Liver (tissue), 3 donors: Measurements from ENCODE around the gene BAIAP2L1.

ENCODE experiments used
- CTCF ChIP-seq: fragments of 150-350 bp; IDR thresholded peaks from 2 replicates; pipeline ENCODE4 v1.5.1; 2017; ENCODE audit warnings: improper control_type of control experiment, low read depth, low read length; ENCODE audit not compliant: missing input control
- GABPA ChIP-seq, 2 donors: IDR thresholded peaks in 1 of 2; conservative IDR thresholded peaks in 1 of 2; 2 replicates each; pipeline ENCODE4 v1.6.1; 2016; ENCODE audit warnings: antibody characterized with exemption in 2 of 2, mild to moderate bottlenecking in 1 of 2, moderate library complexity in 1 of 2
- HNF4A ChIP-seq, 2 donors: conservative IDR thresholded peaks; 2 replicates each; pipeline ENCODE4 v1.6.1; 2016; ENCODE audit warnings: antibody characterized with exemption in 2 of 2, mild to moderate bottlenecking in 2 of 2
- JUND ChIP-seq, 2 donors: IDR thresholded peaks; 2 replicates each; pipeline ENCODE4 v1.6.1; 2016; ENCODE audit warnings: antibody characterized with exemption in 2 of 2
- MAX ChIP-seq: IDR thresholded peaks from 2 replicates; pipeline ENCODE4 v1.6.1; 2016; ENCODE audit warnings: antibody characterized with exemption
- RAD21 ChIP-seq, 2 donors: IDR thresholded peaks; 2 replicates each; pipeline ENCODE4 v1.6.1; 2016; ENCODE audit warnings: antibody characterized with exemption in 2 of 2, mild to moderate bottlenecking in 2 of 2
- REST ChIP-seq: IDR thresholded peaks from 2 replicates; pipeline ENCODE4 v1.6.1; 2016; ENCODE audit warnings: antibody characterized with exemption, mild to moderate bottlenecking
- TAF1 ChIP-seq: conservative IDR thresholded peaks from 2 replicates; pipeline ENCODE4 v1.6.1; 2016; ENCODE audit warnings: antibody characterized with exemption, mild to moderate bottlenecking
- YY1 ChIP-seq: IDR thresholded peaks from 2 replicates; pipeline ENCODE4 v1.6.1; 2016; ENCODE audit warnings: antibody characterized with exemption, mild to moderate bottlenecking
- donor health status: healthy.
- donor health status: healthy.

DNA sequence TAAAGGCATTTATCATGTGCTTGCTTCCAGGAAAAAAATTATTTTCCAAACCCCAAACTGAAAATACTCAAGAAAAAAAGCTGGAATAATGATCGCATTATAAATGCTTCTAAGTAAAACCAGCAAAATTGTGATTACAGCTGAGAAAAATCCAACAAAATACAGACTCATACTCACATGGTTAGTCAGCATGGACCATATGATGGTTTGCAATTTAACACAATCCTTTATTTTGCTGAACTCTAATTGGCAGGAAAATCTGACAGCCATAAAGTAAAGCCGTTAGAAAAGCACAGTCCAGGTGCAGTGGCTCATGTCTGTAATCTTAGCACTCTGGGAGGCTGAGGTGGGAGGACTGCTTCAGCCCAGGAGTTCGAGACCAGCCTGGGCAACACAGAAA lies 59.8 kb downstream of the BAIAP2L1 start:
- TF ChIP-seq CTCF, result no peak
- TF ChIP-seq YY1, result no peak
- TF ChIP-seq REST, result no peak
- no peak for TF ChIP-seq MAX
- no peak for TF ChIP-seq RAD21 (IDR thresholded peaks at IDR 0.05)
- TF ChIP-seq TAF1, result no peak
- no peak for TF ChIP-seq HNF4A (conservative IDR thresholded peaks at IDR 0.05)
- no peak for TF ChIP-seq JUND (IDR thresholded peaks at IDR 0.05)
- TF ChIP-seq GABPA (IDR thresholded peaks at IDR 0.05 in 1 of 2, conservative IDR thresholded peaks at IDR 0.05 in 1 of 2), result no peak
